WTC11 (cell line): Measurements from ENCODE around the gene TDRD9.
"Not testable (repeated sequence)": the region's sequence is repeated elsewhere in the genome, so short reads cannot be mapped to it uniquely, and the experiment has no call there.

Source experiments
- CTCF ChIP-seq: fragments of 200-600 bp; IDR thresholded peaks from 2 replicates; pipeline ENCODE4 v1.8.0; 2022; ENCODE audit warnings: antibody characterized with exemption
- E2F4 ChIP-seq: sonication (generic); formaldehyde crosslinking; IDR thresholded peaks from 2 replicates; pipeline ENCODE4 v1.8.1; 2022; ENCODE audit warnings: low read depth, mild to moderate bottlenecking, moderate library complexity, missing genetic modification reagents, borderline replicate concordance
- JUN ChIP-seq: sonication (generic); formaldehyde crosslinking; IDR thresholded peaks from 2 replicates; pipeline ENCODE4 v1.8.0; 2023; ENCODE audit warnings: mild to moderate bottlenecking, missing genetic modification reagents
- NR2C2 ChIP-seq: sonication (generic); formaldehyde crosslinking; IDR thresholded peaks from 2 replicates; pipeline ENCODE4 v1.8.0; 2022; ENCODE audit warnings: mild to moderate bottlenecking, missing genetic modification reagents

GRCh38 chr14:103889002-103889312 is 39.3 kb upstream of the TDRD9 start:
- TF ChIP-seq JUN (CRISPR knock-in tag); CTCF; NR2C2 (CRISPR knock-in tag); E2F4: not testable (repeated sequence)
